Chondrocyte (in vitro differentiated cells): Measurements from ENCODE around the gene ZNF248. TPM values are rescaled to one million over a fixed set of nuclear protein-coding genes. Genes with fewer than 3 reads are reported as not detected.
A peak's percentile ranks its signal among the peaks of the same experiment; 100 is the strongest.

Source experiments
- DNase-seq: peaks from one replicate; pipeline ENCODE4 v3.0.0; 2021; ENCODE audit warnings: mixed read lengths, low spot score
- H3K27ac Mint-ChIP-seq: one replicate; pipeline ENCODE4 v1.8.0; 2021; ENCODE audit warnings: mild to moderate bottlenecking, moderate library complexity, mixed read lengths; ENCODE audit not compliant: unreplicated experiment
- H3K27me3 Mint-ChIP-seq: 2 replicates; pipeline ENCODE4 v1.8.0; 2021; ENCODE audit warnings: low read depth, mixed read lengths
- H3K36me3 Mint-ChIP-seq: 2 replicates; pipeline ENCODE4 v1.8.0; 2021; ENCODE audit warnings: low read depth, mixed read lengths
- H3K4me1 Mint-ChIP-seq: 2 replicates; pipeline ENCODE4 v1.8.0; 2021; ENCODE audit warnings: low read depth, mild to moderate bottlenecking, mixed read lengths
- H3K4me3 Mint-ChIP-seq: one replicate; pipeline ENCODE4 v1.8.0; 2021; ENCODE audit warnings: mild to moderate bottlenecking, moderate library complexity, mixed read lengths; ENCODE audit not compliant: unreplicated experiment
- H3K9me3 Mint-ChIP-seq: 2 replicates; pipeline ENCODE4 v1.8.0; 2021; ENCODE audit warnings: low read depth, mixed read lengths
- total RNA-seq: library from RNA; stranded (reverse); gene quantifications from 3 replicates; pipeline ENCODE4 v1.2.1, GENCODE V29; 2021
- TF ChIP-seq, protein P1 (sequence below): fragments of 200-600 bp; sonication (generic); IDR thresholded peaks from 2 replicates; pipeline ENCODE4 v1.5.0; 2021; ENCODE audit warnings: antibody characterized with exemption, mild to moderate bottlenecking, moderate library complexity

The ZNF248 gene
- total RNA-seq, 1 donor from 2014 or later, result 4.8 TPM

DNA sequence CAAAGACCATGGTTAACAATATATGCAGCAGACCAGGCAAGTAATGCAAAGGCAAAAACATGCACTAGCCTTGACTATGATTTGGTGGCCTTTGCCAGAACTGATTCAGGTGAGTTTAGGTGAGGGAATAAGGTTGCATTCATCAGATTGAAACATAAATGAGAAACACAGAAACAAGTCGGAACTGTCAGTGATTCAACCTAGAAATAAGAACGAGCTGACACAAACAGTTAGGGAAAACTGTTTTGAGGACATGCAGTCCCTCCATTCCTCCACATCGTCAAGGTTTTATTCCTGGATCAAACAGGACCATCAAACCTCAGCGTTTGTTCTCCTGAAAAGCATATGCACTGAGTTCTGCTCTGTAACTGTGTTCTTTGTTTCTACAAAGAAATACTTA, 1.8 kb downstream of the ZNF248 start:
- peaks cover 2% of the 10 kb centered on the region for H3K36me3 Mint-ChIP-seq
- no peaks in the 10 kb centered on the region for H3K27me3 Mint-ChIP-seq
- peaks cover 22% of the 10 kb centered on the region for H3K4me1 Mint-ChIP-seq
- H3K4me3 Mint-ChIP-seq, result peak overlapping the region; percentile 23
- no peak for DNase-seq
- H3K27ac Mint-ChIP-seq, result peak overlapping the region; percentile 18
- peaks cover 22% of the 10 kb centered on the region for H3K9me3 Mint-ChIP-seq
- TF ChIP-seq, protein P1, sequence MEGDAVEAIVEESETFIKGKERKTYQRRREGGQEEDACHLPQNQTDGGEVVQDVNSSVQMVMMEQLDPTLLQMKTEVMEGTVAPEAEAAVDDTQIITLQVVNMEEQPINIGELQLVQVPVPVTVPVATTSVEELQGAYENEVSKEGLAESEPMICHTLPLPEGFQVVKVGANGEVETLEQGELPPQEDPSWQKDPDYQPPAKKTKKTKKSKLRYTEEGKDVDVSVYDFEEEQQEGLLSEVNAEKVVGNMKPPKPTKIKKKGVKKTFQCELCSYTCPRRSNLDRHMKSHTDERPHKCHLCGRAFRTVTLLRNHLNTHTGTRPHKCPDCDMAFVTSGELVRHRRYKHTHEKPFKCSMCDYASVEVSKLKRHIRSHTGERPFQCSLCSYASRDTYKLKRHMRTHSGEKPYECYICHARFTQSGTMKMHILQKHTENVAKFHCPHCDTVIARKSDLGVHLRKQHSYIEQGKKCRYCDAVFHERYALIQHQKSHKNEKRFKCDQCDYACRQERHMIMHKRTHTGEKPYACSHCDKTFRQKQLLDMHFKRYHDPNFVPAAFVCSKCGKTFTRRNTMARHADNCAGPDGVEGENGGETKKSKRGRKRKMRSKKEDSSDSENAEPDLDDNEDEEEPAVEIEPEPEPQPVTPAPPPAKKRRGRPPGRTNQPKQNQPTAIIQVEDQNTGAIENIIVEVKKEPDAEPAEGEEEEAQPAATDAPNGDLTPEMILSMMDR, result no peak

DNA sequence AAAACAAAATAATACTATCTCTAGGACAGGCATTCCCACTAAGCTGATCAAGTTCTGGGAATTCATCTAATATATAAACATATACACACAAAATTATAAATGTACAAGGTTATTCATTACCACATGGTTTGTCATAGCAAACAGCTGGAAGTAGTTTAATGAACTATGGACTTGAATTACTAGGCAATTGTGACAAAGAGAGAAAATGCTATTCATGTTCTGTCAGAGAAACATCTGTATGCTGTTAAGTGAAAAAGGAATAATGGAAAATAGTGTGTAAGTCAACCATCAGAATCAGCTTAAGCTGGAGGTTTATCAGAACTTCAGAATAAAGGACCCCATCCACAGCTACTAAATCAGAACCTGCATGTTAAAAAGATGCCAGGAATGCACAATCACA, 2.8 kb downstream of the ZNF248 start:
- Mint-ChIP-seq H3K4me3 (no peak overlapping the region), H3K27me3 (no peaks in the 10 kb centered on the region), H3K27ac (no peak overlapping the region), H3K4me1 (peaks cover 22% of the 10 kb centered on the region), H3K36me3 (peaks cover 2% of the 10 kb centered on the region), H3K9me3 (peaks cover 15% of the 10 kb centered on the region)
- DNase-seq, result no peak
- TF ChIP-seq, protein P1, result no peak

DNA sequence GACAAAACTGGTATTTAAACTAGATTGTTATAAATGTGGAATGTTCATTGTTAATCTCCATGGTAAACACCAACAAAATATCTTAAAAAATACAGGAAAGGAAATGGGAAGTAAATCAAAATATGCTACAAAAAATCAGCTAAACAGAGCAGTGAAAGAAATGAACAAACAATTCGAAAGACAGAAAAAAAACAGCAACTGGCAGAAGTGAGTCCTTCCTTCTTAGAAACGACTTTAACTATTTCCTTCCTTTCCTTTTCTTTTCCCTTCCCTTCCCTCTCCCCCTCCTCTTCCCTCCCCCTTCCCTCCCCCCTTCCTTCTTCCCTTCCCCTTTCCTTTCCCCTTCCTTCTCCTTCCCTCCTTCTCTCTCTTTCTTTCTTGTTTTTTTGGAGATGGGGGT, 12.8 kb downstream of the ZNF248 start:
- no peak overlapping the region for H3K4me3 Mint-ChIP-seq
- H3K4me1 Mint-ChIP-seq, result no peaks in the 10 kb centered on the region
- H3K27me3 Mint-ChIP-seq, result no peaks in the 10 kb centered on the region
- no peak for DNase-seq
- H3K36me3 Mint-ChIP-seq, result peaks cover 7% of the 10 kb centered on the region
- peaks cover 36% of the 10 kb centered on the region for H3K9me3 Mint-ChIP-seq
- TF ChIP-seq, protein P1, result no peak
- no peak overlapping the region for H3K27ac Mint-ChIP-seq

DNA sequence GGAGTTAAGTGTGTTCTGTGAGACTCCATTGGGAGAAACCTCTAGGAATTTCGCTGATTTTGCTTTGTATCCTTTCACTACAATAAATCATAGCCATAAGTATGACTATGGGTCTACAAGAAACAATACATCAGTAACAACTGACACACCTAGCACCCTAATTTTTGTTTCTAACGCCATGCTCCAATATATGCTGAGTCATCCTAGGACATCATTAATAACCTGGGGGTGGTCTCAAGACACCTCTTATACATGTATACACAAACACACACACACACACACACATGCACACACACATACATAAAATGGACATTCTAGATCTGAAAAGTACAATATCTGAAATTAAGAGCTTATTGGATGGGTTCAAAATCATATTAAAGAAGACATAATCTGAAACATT, 18.2 kb downstream of the ZNF248 start:
- TF ChIP-seq, protein P1, result no peak
- Mint-ChIP-seq H3K4me1 (no peaks in the 10 kb centered on the region), H3K27ac (no peak overlapping the region), H3K27me3 (no peaks in the 10 kb centered on the region), H3K36me3 (peaks cover 22% of the 10 kb centered on the region), H3K4me3 (no peak overlapping the region), H3K9me3 (peaks cover 59% of the 10 kb centered on the region)
- no peak for DNase-seq

- H3K27ac Mint-ChIP-seq, result no peak overlapping the region
- H3K9me3 Mint-ChIP-seq, result peaks cover 90% of the 10 kb centered on the region
- H3K4me1 Mint-ChIP-seq, result no peaks in the 10 kb centered on the region
- H3K4me3 Mint-ChIP-seq, result no peak overlapping the region
- H3K27me3 Mint-ChIP-seq, result no peaks in the 10 kb centered on the region
- TF ChIP-seq, protein P1, result no peak
- no peak for DNase-seq
- peaks cover 61% of the 10 kb centered on the region for H3K36me3 Mint-ChIP-seq
Observed at GRCh38 chr10:37831495-37832333, 25.7 kb downstream of the ZNF248 start.
